WERI-Rb-1 (cell line): Measurements from ENCODE around the gene LRRC51.

Experiments used
- DNase-seq: peaks from one replicate; pipeline ENCODE4 v3.0.0-alpha.2; 2020
- H3K27ac ChIP-seq: fragments of 250-450 bp; sonication (Bioruptor Pico); 2 replicates; pipeline ENCODE4 v1.5.1; 2020; ENCODE audit warnings: mild to moderate bottlenecking, moderate library complexity
- H3K27me3 ChIP-seq: fragments of 250-450 bp; sonication (Bioruptor Pico); 2 replicates; pipeline ENCODE4 v1.5.1; 2021; ENCODE audit warnings: mild to moderate bottlenecking, low read depth, moderate library complexity; ENCODE audit not compliant: insufficient read depth, severe bottlenecking
- H3K36me3 ChIP-seq: fragments of 250-450 bp; sonication (Bioruptor Pico); 2 replicates; pipeline ENCODE4 v1.5.1; 2020; ENCODE audit warnings: mild to moderate bottlenecking, moderate library complexity
- H3K4me3 ChIP-seq: 2 replicates; pipeline ENCODE4 v1.5.1; 2011; ENCODE audit warnings: low read depth, mild to moderate bottlenecking, control low read depth, low read length
- H3K9me3 ChIP-seq: fragments of 250-450 bp; sonication (Bioruptor Pico); 2 replicates; pipeline ENCODE4 v1.5.1; 2021; ENCODE audit warnings: mild to moderate bottlenecking, moderate library complexity; ENCODE audit not compliant: severe bottlenecking
- TF ChIP-seq, protein P1 (sequence below): IDR thresholded peaks from 2 replicates; pipeline ENCODE4 v1.5.1; 2011; ENCODE audit warnings: low read depth, mild to moderate bottlenecking, control low read depth, inconsistent platforms, low read length

The LRRC51 gene

DNA sequence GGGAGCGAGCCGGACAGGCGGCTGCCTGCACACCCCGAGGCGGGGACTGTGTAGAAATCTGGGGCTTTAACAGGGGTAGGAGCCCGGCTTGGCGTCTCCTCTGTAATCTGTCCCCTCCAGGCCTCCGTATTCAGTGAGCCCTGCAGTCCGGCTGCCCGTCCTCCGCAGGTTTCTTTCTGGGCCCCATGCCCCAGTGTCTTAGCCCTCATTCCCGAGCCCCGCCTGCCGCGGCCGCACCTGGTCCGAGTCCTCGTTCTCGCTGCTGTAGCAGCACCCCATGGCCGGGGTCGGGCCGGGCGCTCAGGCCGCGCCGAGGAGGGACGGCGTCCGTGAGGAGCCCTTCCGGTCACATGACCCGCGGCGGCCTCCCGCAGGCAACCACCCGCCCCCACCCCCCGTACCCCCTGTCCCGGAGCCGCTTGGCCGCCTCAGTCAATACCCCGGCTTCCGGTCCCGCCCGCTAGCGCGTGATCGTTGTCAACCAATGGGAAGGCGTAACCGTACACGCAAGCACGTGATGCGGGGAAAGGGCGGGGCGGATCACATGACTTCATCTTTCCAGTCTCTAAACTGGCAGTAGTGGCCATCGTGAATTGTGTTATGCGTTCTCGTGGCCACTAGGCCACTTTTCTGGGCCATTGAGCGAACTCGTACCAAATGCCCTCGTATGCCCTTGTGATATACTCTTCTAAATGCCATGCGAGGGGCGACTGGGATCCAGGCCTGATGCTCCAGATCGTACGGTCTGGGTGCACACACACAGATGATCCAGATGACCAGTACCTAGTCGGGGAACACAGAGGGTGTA, 22.5 kb downstream of the LRRC51 start, which contains the start of gene LAMTOR1:
Gene LAMTOR1 (minus strand): TSS at position 352 of the 808 bp plus-strand sequence. CDS start 73 bp downstream, at position 279.
- Histone ChIP-seq H3K27ac (peak within 1 kb of the TSS; percentile 98), H3K36me3 (peaks cover 31% of the 10 kb centered on the region), H3K9me3 (no peaks in the 10 kb centered on the region), H3K4me3 (peak within 1 kb of the TSS; percentile 92), H3K27me3 (no peaks in the 10 kb centered on the region)
- peak; percentile 99 for DNase-seq
- TF ChIP-seq, protein P1, sequence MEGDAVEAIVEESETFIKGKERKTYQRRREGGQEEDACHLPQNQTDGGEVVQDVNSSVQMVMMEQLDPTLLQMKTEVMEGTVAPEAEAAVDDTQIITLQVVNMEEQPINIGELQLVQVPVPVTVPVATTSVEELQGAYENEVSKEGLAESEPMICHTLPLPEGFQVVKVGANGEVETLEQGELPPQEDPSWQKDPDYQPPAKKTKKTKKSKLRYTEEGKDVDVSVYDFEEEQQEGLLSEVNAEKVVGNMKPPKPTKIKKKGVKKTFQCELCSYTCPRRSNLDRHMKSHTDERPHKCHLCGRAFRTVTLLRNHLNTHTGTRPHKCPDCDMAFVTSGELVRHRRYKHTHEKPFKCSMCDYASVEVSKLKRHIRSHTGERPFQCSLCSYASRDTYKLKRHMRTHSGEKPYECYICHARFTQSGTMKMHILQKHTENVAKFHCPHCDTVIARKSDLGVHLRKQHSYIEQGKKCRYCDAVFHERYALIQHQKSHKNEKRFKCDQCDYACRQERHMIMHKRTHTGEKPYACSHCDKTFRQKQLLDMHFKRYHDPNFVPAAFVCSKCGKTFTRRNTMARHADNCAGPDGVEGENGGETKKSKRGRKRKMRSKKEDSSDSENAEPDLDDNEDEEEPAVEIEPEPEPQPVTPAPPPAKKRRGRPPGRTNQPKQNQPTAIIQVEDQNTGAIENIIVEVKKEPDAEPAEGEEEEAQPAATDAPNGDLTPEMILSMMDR, result peak; percentile 55

DNA sequence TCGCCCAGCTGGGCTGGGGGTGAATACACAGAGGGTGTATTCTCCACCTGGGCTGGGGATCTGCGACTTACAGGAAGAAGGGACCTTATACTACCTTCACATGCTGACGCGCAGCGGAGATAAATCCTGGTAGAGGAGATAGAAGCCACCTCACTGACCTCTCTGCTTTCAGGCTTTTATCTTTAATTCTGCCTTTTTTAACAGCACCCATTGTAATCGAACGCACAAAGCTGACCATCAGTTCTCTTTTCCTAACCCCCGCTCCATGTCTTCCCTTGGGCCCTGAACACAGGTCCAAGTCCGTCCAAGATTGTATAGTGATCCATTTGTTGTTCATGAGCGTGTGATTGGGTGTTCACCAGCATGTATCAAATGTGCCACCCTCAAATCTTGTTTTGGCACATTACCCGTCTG, 23.1 kb downstream of the LRRC51 start:
- no peak for DNase-seq
- no peaks in the 10 kb centered on the region for H3K27me3 ChIP-seq
- peak overlapping the region; percentile 85 for H3K27ac ChIP-seq
- H3K9me3 ChIP-seq, result no peaks in the 10 kb centered on the region
- H3K4me3 ChIP-seq, result peak overlapping the region; percentile 51
- peaks cover 25% of the 10 kb centered on the region for H3K36me3 ChIP-seq
- TF ChIP-seq, protein P1, result no peak

DNA sequence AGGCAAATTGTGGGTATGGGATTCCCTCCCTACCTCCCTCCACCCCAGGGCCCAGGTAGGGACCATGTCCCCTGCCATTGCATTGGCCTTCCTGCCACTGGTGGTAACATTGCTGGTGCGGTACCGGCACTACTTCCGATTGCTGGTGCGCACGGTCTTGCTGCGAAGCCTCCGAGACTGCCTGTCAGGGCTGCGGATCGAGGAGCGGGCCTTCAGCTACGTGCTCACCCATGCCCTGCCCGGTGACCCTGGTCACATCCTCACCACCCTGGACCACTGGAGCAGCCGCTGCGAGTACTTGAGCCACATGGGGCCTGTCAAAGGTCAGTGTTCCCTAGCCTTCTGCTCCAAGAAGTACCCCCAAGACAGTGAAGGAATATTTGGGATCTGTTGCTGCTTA, 25.2 kb downstream of the LRRC51 start, which contains the start of gene TOMT:
Gene TOMT (plus strand): TSS at position 37 of the 400 bp plus-strand sequence. CDS start 28 bp downstream, at position 65.
- TF ChIP-seq, protein P1, result no peak
- Histone ChIP-seq H3K9me3 (no peaks in the 10 kb centered on the region), H3K36me3 (peaks cover 17% of the 10 kb centered on the region), H3K27ac (no peak within 1 kb of the TSS), H3K27me3 (no peaks in the 10 kb centered on the region), H3K4me3 (no peak within 1 kb of the TSS)
- DNase-seq, result no peak

DNA sequence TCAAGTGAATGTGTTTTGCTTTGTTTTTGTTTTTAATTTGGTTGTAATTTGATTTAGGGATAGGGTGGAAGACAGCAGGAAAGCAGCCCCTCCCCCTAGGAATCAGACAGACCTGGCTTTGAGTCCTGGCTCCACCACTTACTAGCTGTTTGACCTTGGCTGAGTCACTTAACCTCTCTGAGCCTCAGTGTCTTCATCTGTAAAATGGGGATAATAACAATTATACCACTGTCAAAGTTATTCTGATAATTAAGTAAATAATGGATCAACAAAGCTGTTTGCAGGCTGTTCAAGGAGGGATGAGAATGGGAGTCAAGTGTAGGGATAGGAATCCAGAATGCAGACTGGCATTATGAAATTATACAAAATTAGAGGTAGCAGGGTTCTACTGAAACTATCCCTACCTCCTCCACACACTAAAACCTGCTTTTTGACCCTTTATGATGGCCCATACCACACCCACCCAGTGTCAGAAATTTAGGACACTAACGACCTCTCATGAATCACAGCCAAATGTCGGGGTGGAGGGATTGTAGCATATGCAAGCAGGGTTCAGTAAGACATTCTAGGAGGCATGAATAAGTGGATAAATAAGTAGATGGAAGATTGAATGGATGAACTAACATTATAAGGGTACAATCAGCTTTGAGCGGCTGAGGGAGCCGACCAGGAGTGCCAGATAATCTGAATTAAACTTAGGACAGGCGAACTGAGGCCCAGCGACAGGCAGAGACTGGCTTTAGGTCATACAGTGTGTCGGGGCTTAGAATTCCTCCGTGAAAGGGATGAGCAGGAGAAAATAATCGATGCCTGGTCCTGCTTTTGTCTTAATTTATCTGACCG, 30.9 kb downstream of the LRRC51 start:
- Histone ChIP-seq H3K27ac (peak overlapping the region; percentile 99), H3K4me3 (peak overlapping the region; percentile 77), H3K27me3 (no peaks in the 10 kb centered on the region), H3K9me3 (no peaks in the 10 kb centered on the region), H3K36me3 (0 out of 2 replicates have a peak, but pooled peaks cover 2% of the 10 kb centered on the region)
- no peak for DNase-seq
- TF ChIP-seq, protein P1, result no peak

DNA sequence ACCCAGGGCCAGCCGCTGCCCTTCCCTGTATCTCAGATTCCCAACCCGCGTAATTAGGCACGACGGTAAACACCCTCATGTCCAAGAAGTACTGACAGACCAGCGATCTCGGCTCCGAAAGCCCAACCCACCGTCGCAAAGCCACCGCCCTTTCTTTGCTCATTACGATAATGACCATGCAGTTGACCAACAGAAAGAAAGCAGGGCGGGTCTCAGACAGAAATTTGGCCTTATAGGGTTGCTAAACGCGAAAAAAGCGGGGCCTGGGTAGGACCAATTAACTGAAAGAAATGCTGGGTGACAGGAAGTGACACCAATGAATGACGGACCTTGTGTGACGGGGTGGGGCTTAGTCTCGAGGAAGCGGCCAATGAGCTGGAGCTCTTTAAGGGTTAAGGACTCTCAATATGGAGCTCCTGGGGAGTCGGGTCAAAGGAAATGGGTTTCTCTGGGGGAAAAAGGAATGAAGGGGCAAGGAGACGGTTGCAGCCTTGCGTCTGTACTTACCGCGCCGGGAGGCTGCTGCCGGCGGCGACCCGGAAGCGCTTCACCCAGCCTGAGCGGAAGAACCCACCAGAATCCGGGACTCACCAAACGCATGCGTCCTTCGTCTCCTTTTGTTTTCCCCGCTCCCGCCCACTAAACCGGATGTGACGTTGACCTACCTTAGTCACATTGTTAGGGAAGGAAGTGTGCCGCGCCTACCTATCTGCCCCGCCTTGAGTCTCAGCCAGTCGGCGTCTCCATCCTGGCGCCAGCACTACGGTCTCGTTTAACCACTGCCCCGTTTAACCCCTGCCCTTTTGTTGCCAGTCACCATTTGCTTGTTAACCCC, 31.7 kb downstream of the LRRC51 start, which contains the start of gene ANAPC15:
Gene ANAPC15 (minus strand): TSS at position 553 of the 835 bp plus-strand sequence. CDS start 1,419 bp downstream, outside the sequence.
- Histone ChIP-seq H3K27me3 (no peaks in the 10 kb centered on the region), H3K36me3 (0 out of 2 replicates have a peak, but pooled peaks cover 2% of the 10 kb centered on the region), H3K4me3 (peak within 1 kb of the TSS; percentile 77), H3K9me3 (no peaks in the 10 kb centered on the region), H3K27ac (peak within 1 kb of the TSS; percentile 99)
- DNase-seq, result peak; percentile 98
- TF ChIP-seq, protein P1, result no peak
